G401 (cell line): ENCODE data around the gene PTPRA. TPM values are rescaled to one million over a fixed set of nuclear protein-coding genes. Genes with fewer than 3 reads are reported as not detected.
"Not testable (repeated sequence)": the region's sequence is repeated elsewhere in the genome, so short reads cannot be mapped to it uniquely, and the experiment has no call there.

Experiments used
- DNase-seq: peaks from one replicate; pipeline ENCODE4 v3.0.0-alpha.2; 2015; ENCODE audit warnings: low spot score
- in situ Hi-C: cut with HindIII; loops from 2 replicates; pipeline ENCODE4 v1.10.0; 2016; ENCODE audit warnings: low sequenced_read_pairs, mixed read lengths
- total RNA-seq: library from RNA; depleted of rRNA; stranded (reverse); fragments of >200 nt; shearing (Covaris generic); gene quantifications from 2 replicates; pipeline ENCODE4 v1.2.3, GENCODE V29; 2014

Gene PTPRA
- total RNA-seq, 1 experiment from 2014 or later, result 83.7 TPM

DNA sequence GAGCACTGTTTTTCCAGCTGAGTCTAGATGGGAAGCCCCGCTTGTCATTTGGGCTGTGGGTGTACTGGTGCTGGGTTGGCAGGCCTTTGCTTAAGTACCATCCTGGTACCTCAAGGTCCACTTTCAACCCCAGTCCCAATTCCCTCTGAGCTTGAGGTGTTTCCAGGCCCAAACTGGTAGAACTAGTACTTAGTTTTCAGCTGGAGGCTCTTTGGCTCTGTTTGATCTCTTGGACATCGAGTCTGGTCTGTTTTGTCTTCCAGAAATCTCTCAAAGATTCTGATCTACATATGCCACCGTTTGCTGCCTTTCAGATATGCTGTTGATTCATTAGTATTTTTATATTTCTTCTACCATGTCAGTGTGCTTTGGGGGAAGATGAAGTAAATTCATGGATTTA, 108.4 kb downstream of the PTPRA start:
- in situ Hi-C loops, result no loop called here
- DNase-seq, result no peak

DNA sequence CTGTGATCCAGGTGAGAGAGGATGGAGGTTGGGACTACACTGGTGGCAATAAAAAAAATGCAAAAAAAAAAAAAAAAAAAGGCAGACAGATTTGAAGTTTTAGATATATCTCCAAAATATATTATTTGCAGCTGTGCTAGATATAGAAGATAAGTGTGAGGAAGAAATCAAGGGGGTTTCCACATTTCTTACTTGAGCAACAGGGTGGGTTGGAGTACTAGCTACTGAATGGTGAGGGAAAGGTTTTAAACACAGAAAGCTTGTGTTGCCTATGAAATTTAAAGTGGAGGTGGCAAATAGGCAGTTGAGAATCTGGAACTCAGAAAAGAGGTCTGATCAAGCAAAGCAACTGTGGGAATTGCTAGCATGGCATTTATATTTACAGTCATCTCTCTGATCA, 110.2 kb downstream of the PTPRA start:
- DNase-seq, result no peak
- in situ Hi-C loops, result no loop called here

DNA sequence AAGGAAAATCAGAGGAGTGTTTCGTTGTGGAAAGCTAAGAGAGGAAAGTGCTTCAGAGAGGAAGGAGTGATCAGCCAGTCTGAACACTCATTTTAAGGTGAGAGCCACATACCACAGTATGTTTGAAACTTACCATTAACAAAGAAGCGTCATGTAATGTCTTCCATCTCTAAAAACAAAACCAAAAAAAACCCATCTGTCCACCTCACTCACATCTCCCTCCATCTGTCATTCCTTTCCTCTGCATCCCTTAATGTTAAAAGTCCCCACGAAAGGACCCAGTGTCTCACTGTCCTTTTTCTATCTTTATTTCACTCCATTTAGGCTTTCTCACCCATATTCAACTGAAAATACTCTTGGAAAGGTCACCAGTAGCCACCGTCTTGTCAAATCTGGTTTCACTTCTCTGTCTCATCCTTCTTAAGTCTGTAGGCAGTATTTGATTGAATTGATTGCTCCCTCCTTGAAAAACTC, 110.8 kb downstream of the PTPRA start:
- in situ Hi-C loops, result no loop called here
- no peak for DNase-seq

DNA sequence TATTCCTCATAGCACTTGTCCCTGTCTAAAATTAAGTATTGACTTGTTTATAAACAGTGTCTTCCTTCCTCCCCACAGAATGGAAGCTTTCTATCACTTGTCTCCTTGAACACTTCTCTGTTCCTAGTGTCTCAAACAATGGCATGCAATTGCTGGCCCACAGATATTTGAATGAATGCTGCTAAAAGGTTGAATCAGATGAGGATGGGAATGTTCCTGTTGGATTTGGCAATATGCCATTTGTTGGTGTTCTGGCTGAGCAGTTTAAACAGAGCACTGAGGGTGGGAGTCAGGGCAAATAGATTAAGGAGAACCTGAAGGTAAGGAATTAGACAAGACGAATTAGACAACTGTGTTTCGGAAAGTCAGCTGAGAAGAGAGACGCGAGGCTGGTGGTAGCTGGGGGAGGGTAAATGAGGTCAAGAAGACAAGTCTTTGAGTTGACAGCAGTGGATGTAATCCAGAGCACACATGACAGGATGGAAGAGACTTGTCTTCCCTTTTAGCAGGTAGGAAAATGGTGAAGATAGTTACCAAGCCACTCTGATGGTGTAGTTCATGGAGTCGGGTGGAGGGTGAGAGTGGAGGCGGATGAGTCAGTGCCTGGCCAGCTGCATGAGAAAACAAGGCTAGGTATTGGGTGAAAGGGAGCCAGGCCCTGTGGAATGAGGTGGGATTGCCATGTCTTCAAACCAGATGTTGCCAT, 111.8 kb downstream of the PTPRA start:
- in situ Hi-C loops, result no loop called here
- peak; percentile 37 for DNase-seq

DNA sequence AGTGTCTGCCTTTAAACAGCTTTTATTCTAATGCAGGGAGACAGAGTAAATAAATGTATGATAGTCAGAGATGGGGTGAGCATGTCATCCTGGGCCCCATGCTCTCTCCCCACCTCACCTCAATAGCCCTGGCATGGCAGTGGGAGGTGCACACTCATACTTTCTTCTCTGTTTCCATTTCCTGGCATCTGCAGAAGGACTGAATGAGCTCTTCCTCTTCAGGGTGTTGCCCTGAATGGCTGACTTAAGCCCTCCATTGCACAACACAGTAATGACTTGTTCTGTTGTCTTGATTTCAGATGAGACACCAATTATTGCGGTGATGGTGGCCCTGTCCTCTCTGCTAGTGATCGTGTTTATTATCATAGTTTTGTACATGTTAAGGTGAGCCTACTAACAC, 113.2 kb downstream of the PTPRA start:
- no peak for DNase-seq
- in situ Hi-C loops, result no loop called here

DNA sequence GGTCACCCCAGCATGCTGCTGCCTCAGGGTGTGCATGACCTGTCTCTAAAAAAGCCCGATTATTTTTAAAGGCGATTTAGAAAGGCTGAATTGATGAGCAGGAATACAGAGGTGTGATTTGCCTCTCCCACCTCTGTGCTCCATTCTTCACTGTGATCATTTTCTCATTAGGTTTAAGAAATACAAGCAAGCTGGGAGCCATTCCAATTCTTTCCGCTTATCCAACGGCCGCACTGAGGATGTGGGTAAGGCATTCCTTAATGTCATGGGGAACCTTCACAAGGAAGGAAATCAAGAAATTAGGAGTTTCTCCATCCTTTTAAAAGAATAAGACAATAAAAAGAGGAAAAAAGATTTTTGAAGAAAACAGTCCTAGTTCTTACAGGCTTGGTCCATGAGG, 114.6 kb downstream of the PTPRA start:
- DNase-seq, result no peak
- in situ Hi-C loops, result no loop called here

DNA sequence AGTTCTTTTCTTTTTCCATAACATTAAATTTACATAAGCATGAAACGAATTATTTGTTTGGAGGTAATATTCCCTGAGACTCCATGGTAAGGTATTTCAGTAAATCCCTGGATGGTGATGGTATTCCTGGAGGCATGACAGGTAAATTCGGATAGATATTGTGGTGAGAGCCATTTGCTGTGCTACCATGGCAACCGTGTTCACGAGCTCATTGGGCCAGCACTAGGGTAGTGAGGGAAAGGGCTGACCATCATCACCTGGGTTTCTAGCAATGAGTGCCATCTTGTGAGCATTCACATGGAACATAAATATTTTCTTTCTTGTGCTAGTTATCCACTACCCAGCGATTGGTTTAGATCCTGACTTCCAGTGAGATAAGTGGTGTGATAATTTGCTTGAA, 118.3 kb downstream of the PTPRA start:
- DNase-seq, result no peak
- in situ Hi-C loops, result no loop called here

DNA sequence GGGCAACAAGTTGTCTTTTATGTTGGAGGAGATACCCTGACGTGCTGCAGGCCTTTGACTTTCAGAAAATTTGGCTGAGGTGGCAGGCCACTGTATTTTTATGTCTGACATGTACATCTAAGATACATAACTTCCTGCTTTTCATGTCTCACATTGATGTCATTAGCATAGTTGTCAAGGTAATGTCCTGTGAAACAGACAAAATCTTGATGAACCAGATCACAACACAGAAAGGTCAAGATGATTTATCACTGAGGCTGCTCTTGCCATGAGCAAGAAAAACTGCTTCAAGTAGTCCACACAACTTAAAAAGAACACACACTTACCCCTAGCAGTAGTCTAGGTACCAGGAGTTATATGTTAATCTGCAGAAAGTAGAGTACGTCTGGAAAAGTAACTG, 120.0 kb downstream of the PTPRA start:
- in situ Hi-C loops, result no loop called here
- no peak for DNase-seq

DNA sequence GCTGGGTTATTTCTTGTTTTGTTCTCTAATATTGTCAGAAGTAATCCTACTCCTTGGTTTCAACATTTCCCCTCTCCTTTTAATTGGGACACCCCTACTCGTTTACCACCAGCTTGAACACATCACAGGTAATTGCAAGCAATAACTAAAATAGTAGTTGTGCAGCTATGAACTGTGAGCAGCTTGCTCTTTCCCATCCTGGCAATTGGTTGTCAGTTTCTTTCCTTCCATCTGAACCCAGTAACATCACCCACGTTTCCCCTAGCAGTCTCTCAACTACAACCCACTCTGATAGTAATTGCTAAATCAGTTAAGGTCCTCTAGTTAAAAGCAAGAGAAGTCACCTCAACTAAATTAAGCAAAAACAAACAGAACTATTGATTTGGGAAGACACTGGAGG, 122.5 kb downstream of the PTPRA start:
- in situ Hi-C loops, result no loop called here
- no peak for DNase-seq

DNA sequence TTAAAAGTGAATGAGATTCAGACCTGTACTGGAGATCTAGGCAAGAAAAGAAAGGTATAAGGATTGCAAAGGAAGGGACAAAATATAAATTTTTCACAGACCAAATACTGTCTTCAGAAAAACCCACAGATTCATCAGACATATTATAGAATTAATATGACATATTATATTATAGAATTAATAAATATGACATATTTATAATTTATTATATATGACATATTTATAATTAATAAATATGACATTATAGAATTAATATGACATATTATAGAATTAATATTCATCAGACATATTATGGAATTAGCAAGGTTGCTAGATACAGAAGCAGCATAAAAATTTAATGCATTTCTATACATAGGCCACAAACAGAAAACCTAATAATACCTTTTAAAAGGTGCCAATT, 125.4 kb downstream of the PTPRA start:
- no peak for DNase-seq
- in situ Hi-C loops, result no loop called here

DNA sequence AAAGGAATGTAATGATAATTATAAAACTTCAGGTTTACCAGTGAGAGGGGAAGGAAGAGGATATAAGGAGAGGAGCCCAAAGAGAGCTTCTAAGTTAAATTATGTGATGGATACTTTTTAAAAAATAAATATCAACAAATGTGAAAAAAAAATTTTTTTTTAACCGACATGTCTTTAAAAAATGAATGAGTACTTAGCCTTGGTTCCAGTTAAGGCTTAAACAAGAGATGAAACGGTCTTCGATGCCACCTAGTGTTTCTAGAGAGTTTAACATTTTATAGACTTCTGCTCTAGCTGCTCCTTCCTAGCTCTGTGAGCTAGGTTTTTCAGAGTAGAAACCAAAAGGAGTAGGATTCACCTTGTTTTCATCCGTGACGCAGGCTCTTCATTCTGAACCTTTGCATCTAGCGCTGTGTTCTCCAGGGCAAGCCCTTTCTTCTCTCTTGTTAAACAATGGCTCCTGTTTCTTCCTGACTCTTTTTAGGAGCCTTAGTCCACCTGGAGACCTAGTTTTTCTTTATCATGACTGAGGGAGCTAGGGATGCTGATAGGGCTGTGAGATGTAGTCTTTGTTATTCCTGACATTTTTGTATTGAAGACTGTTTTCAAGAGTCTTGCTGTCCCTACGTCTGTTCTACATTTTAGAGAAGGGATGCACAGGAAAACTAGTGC, 127.7 kb downstream of the PTPRA start:
- in situ Hi-C loops, result no loop called here
- peak; percentile 73 for DNase-seq

DNA sequence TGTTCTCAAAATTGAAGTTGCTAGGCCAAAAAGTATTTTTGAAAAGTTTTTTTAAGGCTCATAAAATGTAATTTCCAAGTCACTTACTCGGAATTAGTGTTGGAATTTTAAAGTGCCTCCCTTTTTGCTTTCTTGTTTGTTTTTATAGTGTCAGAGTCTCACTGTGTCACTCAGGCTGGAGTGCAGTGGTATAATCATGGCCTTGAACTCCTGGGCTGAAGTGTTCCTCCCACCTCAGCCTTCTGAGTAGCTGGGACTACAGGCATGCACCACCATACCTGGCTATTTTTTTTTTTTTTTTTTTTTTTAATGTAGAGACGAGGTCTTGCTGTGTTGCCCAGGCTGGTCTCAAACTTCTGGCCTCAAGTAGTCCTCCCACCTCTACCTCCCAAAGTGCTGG, 130.1 kb downstream of the PTPRA start:
- in situ Hi-C loops, result no loop called here
- DNase-seq, result no peak

DNA sequence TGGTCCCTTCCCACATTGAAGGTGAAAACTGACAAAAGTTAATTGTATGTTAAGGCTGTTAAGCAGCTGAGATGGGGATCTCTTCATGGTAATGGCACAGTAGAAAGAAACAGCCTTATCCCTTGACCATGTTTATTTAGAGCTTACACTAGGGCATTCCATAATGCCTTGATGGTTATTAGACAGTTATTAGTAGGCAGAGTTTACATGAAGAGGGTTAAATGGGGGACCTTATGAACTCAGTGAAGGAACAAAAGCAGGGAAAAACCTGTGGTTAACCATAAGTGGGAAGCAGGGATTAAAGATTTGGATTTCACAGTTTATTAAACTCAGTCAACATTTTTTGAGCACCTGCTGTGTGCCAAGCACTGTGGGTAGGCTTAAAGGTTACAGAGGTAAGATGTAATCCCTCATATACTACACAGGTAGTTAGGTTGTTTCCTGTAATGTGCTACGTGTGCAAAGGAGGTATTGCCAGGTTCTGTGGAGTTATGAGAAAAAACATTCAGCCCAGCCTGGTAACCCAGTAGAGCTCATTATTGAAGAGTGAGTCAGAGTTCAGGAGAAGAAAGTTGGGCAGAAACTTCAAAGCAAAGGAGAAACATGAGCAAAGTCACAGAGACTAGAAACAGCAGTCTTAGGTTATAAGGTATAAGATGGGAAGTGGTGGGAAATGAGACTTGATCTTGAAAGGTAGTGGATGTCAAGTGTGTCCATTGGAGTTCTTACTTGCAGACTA, 137.9 kb downstream of the PTPRA start:
- in situ Hi-C loops, result no loop called here

DNA sequence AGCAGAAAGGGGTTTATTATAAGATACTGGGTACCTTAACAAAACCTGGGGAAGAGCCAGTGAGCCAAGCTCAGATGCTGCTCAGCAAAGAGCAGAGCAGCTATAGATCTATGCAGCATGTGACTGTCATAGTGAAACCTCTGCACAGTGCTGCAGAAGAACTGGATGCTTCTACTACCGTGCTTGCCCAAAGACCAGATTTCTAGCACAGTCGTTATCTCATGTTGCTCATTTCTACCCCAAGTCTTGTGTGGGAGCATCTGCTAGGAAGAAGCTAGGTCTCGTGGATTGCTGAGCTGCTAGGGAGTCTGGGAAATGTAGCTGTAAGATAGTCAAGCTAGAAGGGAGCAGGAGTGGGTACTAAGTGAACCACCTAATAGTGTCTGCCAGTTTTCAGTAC, 138.5 kb downstream of the PTPRA start:
- in situ Hi-C loops, result no loop called here
- no peak for DNase-seq

More for the DNA sequence above, 137.9 kb downstream of the PTPRA start:
- no peak for DNase-seq

DNA sequence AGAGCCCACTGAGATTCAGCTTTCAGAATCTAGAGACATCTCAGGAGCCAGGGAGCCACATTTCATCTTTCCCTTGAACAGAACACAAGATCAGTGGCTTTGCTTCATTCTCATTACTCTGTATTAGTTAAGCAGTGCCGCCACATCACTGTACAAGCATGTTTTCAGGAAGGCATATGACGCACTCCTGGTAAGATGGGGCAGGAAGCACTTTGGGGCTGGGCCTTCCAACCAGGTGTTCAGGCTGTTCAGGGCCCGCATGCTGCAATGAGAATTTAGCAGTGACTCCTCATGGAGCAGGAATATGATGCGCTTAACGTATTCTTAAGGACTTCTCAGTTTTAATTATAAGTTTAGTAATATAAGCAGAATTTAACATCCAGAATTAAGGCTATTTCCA, 140.5 kb downstream of the PTPRA start:
- in situ Hi-C loops, result no loop called here
- DNase-seq, result no peak

DNA sequence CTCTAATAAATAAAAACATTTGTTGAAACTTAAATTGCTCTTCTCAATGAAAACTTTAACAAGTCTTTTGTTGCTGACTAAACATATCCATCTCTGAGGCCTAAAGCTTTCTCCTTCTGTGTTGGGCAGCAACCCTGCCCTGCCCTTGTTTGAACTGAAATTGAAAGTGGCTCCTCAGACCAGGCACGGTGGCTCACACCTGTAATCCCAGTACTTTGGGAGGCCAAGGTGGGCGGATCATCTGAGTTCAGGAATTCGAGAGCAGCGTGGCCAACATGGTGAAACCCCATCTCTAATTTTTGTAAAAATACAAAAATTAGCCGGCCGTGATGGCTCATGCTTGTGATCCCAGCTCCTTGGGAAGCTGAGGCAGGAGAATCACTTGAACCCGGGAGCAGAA, 140.9 kb downstream of the PTPRA start:
- DNase-seq, result no peak
- in situ Hi-C loops, result no loop called here

DNA sequence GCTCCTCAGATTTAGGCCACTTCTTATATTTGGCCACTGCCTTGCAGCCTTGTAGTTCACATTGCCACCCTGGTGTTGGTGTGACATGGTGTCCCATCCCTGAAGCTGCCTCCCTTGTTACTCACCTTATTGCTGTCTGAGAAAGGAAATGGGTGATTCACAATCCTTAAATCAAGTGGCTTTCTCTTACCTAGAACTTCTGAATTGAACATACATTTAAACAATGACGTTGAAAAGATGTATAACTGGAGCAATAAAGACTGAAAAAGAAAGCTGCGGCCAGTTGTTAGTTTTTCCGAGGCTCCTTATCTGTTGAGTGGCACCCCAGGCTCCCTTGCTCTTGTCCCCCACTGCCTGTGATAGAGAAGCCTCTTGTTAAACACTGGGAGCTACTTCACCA, 141.4 kb downstream of the PTPRA start:
- no peak for DNase-seq
- in situ Hi-C loops, result no loop called here

DNA sequence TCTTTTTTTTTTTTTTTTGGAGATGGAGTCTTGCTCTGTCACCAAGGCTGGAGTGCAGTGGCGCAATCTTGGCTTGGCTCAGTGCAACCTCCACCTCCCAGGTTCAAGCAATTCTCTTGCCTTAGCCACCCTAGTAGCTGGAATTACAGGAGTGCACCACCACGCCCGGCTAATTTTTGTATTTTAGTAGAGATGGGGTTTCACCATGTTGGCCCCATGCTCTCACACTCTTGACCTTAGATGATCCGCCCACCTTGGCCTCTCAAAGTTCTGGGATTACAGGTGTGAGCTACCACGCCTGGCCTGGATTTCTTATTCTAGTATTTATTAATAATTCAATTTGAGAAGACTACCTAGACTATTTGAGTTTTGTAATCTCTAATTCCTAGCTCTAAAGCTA, 142.0 kb downstream of the PTPRA start:
- DNase-seq, in situ Hi-C loops: not testable (repeated sequence)

DNA sequence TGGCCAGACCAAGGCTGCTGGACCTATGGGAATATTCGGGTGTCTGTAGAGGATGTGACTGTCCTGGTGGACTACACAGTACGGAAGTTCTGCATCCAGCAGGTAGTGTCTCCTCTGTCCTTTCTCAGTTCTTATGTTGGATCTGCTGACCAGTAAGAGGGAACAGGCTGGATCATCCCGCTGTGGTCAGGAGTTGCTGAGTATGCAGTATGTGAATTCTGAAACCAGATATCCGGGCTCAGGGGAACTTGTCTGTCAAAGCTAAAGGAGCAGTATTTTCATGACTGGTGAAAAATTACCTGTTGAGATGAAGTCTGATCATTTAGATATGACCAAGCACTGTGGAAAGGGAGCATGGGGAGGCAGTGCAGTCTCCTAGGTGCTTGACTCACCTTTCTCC, 148.0 kb downstream of the PTPRA start:
- in situ Hi-C loops, result no loop called here
- no peak for DNase-seq

DNA sequence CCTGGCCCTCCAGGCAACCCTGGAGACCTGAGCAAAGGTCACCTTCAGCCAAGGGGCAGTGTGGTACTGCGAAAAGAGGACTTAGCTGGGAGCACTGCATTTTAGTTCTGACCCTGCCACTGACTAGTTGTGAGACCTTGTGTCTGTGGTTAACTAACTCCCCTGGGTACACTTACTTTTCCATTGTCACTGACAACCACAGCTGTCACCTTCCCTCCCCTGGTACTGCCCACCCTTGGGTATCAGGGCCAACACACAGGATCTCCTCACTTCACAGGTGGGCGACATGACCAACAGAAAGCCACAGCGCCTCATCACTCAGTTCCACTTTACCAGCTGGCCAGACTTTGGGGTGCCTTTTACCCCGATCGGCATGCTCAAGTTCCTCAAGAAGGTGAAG, 148.5 kb downstream of the PTPRA start:
- in situ Hi-C loops, result no loop called here
- no peak for DNase-seq
